ENCODE results near the gene INSIG1.

- no peak for TF ChIP-seq CTCF (conservative IDR thresholded peaks at IDR 0.05; ENCODE audit: low read depth in 2 of 2)
- TF ChIP-seq EZH2 (IDR thresholded peaks at IDR 0.05; ENCODE audit: low read depth, unreplicated experiment): no peak
These were observed 31.7 kb upstream of the INSIG1 start for GRCh38 chr7:155265961-155266360.

Measured in GM23338 (cell line).